HEK293 (cell line): ENCODE data around the gene ARNT2.
A peak's percentile ranks its signal among the peaks of the same experiment; 100 is the strongest.

Experiments
- CTCF ChIA-PET: fragments of 350-600 bp; formaldehyde crosslinking; extraction: SDS; loops from one replicate; lab custom pipeline; 2021; ENCODE audit warnings: antibody characterized with exemption; lab: Yijun Ruan, JAX
- POLR2A ChIA-PET: fragments of 300-600 bp; formaldehyde crosslinking; extraction: SDS; loops from one replicate; lab custom pipeline; 2020; ENCODE audit warnings: antibody characterized with exemption, inconsistent platforms; lab: Yijun Ruan, JAX
- H3K27ac ChIP-seq: fragments of 200-500 bp; sonication (Bioruptor generic); 2 replicates; pipeline ENCODE4 v1.5.1; 2014; ENCODE audit warnings: low read depth, low read length, control low read depth, inconsistent platforms; ENCODE audit errors: extremely low read depth
- H3K36me3 ChIP-seq, 2 experiments: fragments of 200-500 bp in 1 of 2; sonication (Bioruptor generic) in 1 of 2; 1 replicate in 1 of 2; 2 replicates in 1 of 2; pipeline ENCODE4 v1.5.1; 2014 to 2017; ENCODE audit warnings: inconsistent platforms in 2 of 2, low read length in 2 of 2; ENCODE audit not compliant: control insufficient read depth in 2 of 2, insufficient read depth in 1 of 2
- H3K4me1 ChIP-seq: fragments of 200-500 bp; sonication (Bioruptor generic); 2 replicates; pipeline ENCODE4 v1.5.1; 2014; ENCODE audit warnings: mild to moderate bottlenecking, low read length, inconsistent platforms; ENCODE audit not compliant: control insufficient read depth, insufficient read depth
- H3K4me3 ChIP-seq: 2 replicates; pipeline ENCODE4 v1.5.1; 2011; ENCODE audit warnings: low read depth, mild to moderate bottlenecking, control low read depth, low read length, moderate library complexity
- H3K9me3 ChIP-seq: fragments of 200-500 bp; sonication (Bioruptor generic); 2 replicates; pipeline ENCODE4 v1.5.1; 2014; ENCODE audit warnings: low read depth, low read length, inconsistent platforms; ENCODE audit not compliant: control insufficient read depth, insufficient read depth
- HOXC10 ChIP-seq: sonication (generic); formaldehyde crosslinking; IDR thresholded peaks from 2 replicates; pipeline ENCODE4 v1.8.1; 2023; ENCODE audit warnings: mild to moderate bottlenecking, missing genetic modification reagents
- IKZF3 ChIP-seq: fragments of 450-650 bp; IDR thresholded peaks from 2 replicates; pipeline ENCODE4 v1.5.0; 2018; ENCODE audit warnings: missing biosample characterization, mild to moderate bottlenecking, missing genetic modification characterization, moderate library complexity
- SCRT2 ChIP-seq: fragments of 450-650 bp; formaldehyde crosslinking; IDR thresholded peaks from 2 replicates; pipeline ENCODE4 v1.5.1; 2016; ENCODE audit warnings: missing biosample characterization, missing genetic modification characterization
- SP7 ChIP-seq: fragments of 450-650 bp; formaldehyde crosslinking; IDR thresholded peaks from 2 replicates; pipeline ENCODE4 v1.5.1; 2016; ENCODE audit warnings: missing biosample characterization, missing genetic modification characterization
- YY1 ChIP-seq: fragments of 450-650 bp; formaldehyde crosslinking; IDR thresholded peaks from 2 replicates; pipeline ENCODE4 v1.5.1; 2018; ENCODE audit warnings: missing biosample characterization, missing genetic modification characterization
- ZBTB48 ChIP-seq: fragments of 450-650 bp; formaldehyde crosslinking; IDR thresholded peaks from 2 replicates; pipeline ENCODE4 v1.5.1; 2016; ENCODE audit warnings: missing biosample characterization, missing genetic modification characterization
- ZIC2 ChIP-seq: fragments of 450-650 bp; formaldehyde crosslinking; IDR thresholded peaks from 2 replicates; pipeline ENCODE4 v1.5.1; 2016; ENCODE audit warnings: missing biosample characterization, missing genetic modification characterization
- ZNF121 ChIP-seq: fragments of 450-650 bp; formaldehyde crosslinking; IDR thresholded peaks from 2 replicates; pipeline ENCODE4 v1.5.1; 2016; ENCODE audit warnings: missing biosample characterization, missing genetic modification characterization
- ZNF19 ChIP-seq: fragments of 450-650 bp; formaldehyde crosslinking; IDR thresholded peaks from 2 replicates; pipeline ENCODE4; 2016; ENCODE audit warnings: missing biosample characterization, missing genetic modification characterization, low read depth
- ZNF426 ChIP-seq: fragments of 450-650 bp; formaldehyde crosslinking; IDR thresholded peaks from 2 replicates; pipeline ENCODE4 v1.5.1; 2017; ENCODE audit warnings: missing biosample characterization, missing genetic modification characterization, mild to moderate bottlenecking, inconsistent platforms, moderate library complexity
- ZNF510 ChIP-seq: fragments of 450-650 bp; formaldehyde crosslinking; IDR thresholded peaks from 2 replicates; pipeline ENCODE4 v1.5.1; 2018; ENCODE audit warnings: mild to moderate bottlenecking, missing genetic modification characterization, missing biosample characterization; ENCODE audit not compliant: insufficient replicate concordance
- ZNF530 ChIP-seq: fragments of 450-650 bp; formaldehyde crosslinking; IDR thresholded peaks from 2 replicates; pipeline ENCODE4 v1.5.1; 2016; ENCODE audit warnings: low read depth, missing biosample characterization, missing genetic modification characterization
- ZNF548 ChIP-seq: fragments of 450-650 bp; formaldehyde crosslinking; IDR thresholded peaks from 2 replicates; pipeline ENCODE4 v1.5.1; 2016; ENCODE audit warnings: missing biosample characterization, missing genetic modification characterization
- ZNF555 ChIP-seq: fragments of 450-650 bp; formaldehyde crosslinking; conservative IDR thresholded peaks from 2 replicates; pipeline ENCODE4 v1.5.1; 2017; ENCODE audit warnings: missing biosample characterization, mild to moderate bottlenecking, missing genetic modification characterization, inconsistent platforms
- ZNF560 ChIP-seq: fragments of 450-650 bp; formaldehyde crosslinking; IDR thresholded peaks from 2 replicates; pipeline ENCODE4 v1.5.1; 2017; ENCODE audit warnings: missing biosample characterization, missing genetic modification characterization, borderline replicate concordance
- ZNF600 ChIP-seq: fragments of 450-650 bp; formaldehyde crosslinking; IDR thresholded peaks from 2 replicates; pipeline ENCODE4 v1.5.1; 2016; ENCODE audit warnings: missing biosample characterization, missing genetic modification characterization
- ZNF670 ChIP-seq: fragments of 450-650 bp; formaldehyde crosslinking; IDR thresholded peaks from 2 replicates; pipeline ENCODE4 v1.5.1; 2016; ENCODE audit warnings: missing biosample characterization, missing genetic modification characterization, low read depth
- ZNF792 ChIP-seq: fragments of 450-650 bp; formaldehyde crosslinking; IDR thresholded peaks from 2 replicates; pipeline ENCODE4 v1.5.1; 2016; ENCODE audit warnings: missing biosample characterization, missing genetic modification characterization
- ZNF837 ChIP-seq: fragments of 450-650 bp; formaldehyde crosslinking; IDR thresholded peaks from 2 replicates; pipeline ENCODE4 v1.5.1; 2016; ENCODE audit warnings: missing biosample characterization, missing genetic modification characterization
- TF ChIP-seq, protein P1 (sequence below): fragments of 450-650 bp; formaldehyde crosslinking; IDR thresholded peaks from 2 replicates; pipeline ENCODE4 v1.5.1; 2017; ENCODE audit warnings: missing biosample characterization, missing genetic modification characterization
- TF ChIP-seq, protein P2 (sequence below): fragments of 450-650 bp; formaldehyde crosslinking; IDR thresholded peaks from 2 replicates; pipeline ENCODE4 v1.5.1; 2016; ENCODE audit warnings: missing biosample characterization, missing genetic modification characterization
- TF ChIP-seq, protein P3 (sequence below): fragments of 450-650 bp; formaldehyde crosslinking; IDR thresholded peaks from 2 replicates; pipeline ENCODE4 v1.5.1; 2016; ENCODE audit warnings: missing biosample characterization, missing genetic modification characterization
- TF ChIP-seq, protein P4 (sequence below): fragments of 450-650 bp; formaldehyde crosslinking; IDR thresholded peaks from 2 replicates; pipeline ENCODE4 v1.5.1; 2017; ENCODE audit warnings: missing biosample characterization, missing genetic modification characterization

Gene ARNT2

DNA sequence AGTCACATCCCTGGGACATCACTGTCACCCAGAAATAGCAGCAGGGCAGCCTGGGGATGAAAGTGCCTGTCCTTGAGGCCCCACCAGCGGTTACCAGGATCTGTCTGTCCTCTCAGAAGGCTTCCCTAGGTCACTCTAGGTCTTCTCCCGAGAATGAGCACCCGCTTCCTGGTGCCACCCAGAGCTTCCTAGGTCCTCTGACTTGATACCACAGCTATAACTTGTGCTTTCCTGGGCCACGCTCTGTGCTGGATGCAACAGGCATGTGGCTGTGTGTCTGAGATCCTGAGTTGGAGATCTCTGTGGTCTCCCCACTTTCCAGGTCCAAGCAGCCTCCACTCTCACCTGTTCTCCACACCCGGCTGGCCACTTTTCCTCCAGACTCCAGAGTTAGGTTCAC lies 25.8 kb downstream of the ARNT2 start (continued):
- TF ChIP-seq, protein P1, sequence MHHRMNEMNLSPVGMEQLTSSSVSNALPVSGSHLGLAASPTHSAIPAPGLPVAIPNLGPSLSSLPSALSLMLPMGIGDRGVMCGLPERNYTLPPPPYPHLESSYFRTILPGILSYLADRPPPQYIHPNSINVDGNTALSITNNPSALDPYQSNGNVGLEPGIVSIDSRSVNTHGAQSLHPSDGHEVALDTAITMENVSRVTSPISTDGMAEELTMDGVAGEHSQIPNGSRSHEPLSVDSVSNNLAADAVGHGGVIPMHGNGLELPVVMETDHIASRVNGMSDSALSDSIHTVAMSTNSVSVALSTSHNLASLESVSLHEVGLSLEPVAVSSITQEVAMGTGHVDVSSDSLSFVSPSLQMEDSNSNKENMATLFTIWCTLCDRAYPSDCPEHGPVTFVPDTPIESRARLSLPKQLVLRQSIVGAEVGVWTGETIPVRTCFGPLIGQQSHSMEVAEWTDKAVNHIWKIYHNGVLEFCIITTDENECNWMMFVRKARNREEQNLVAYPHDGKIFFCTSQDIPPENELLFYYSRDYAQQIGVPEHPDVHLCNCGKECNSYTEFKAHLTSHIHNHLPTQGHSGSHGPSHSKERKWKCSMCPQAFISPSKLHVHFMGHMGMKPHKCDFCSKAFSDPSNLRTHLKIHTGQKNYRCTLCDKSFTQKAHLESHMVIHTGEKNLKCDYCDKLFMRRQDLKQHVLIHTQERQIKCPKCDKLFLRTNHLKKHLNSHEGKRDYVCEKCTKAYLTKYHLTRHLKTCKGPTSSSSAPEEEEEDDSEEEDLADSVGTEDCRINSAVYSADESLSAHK (tag by site-specific recombination), result no peak
- no peak for TF ChIP-seq ZNF560

DNA sequence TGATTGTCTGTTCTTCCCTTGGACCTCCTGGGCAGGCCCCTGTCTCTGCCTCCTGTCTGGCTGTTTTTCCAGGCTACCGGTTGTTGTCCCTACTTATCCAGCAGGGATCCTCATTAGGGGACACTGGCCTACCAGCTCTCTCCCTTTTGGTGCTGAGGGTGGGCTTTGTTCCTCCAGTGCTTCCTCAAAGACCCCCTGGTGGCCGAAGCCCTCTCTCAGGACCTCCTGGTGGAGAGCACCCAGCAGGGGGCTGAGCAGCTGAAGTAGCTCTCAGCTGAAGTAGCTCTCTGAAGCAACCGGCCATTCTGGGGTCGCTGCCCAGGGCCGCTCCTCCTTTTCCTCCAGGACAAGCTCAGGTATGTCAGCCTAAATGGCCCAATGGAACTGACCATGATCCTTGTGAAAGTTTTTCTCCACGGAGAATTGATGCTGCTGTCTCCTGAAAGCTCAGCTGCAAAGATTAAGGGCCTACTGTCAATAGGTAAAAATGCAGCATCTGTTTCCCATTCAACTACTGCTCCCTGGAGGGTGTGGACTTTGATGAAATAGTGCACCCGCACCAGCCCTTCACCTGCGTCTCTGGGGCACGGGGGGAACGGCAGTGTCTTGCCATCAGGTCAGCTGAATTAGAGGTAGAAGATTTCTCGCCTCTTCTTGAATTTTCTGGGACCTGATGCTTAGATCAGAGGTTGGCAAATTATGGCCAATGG lies 27.6 kb downstream of the ARNT2 start:
- ChIA-PET POLR2A (no interaction called here), CTCF (interaction anchor here (0.7 to 2.6 kb wide), 4 partner anchors 13 to 228 kb away, joined by 3 to 13 read pairs (median 4); no protein-coding TSS in a partner anchor)
- TF ChIP-seq ZNF555 (no peak), ZNF670 (no peak), ZNF426 (no peak), ZNF548 (tag by site-specific recombination) (no peak), HOXC10 (CRISPR knock-in tag) (no peak), ZNF510 (tag by site-specific recombination) (no peak), ZIC2 (peak; percentile 98)
- TF ChIP-seq, protein P2, sequence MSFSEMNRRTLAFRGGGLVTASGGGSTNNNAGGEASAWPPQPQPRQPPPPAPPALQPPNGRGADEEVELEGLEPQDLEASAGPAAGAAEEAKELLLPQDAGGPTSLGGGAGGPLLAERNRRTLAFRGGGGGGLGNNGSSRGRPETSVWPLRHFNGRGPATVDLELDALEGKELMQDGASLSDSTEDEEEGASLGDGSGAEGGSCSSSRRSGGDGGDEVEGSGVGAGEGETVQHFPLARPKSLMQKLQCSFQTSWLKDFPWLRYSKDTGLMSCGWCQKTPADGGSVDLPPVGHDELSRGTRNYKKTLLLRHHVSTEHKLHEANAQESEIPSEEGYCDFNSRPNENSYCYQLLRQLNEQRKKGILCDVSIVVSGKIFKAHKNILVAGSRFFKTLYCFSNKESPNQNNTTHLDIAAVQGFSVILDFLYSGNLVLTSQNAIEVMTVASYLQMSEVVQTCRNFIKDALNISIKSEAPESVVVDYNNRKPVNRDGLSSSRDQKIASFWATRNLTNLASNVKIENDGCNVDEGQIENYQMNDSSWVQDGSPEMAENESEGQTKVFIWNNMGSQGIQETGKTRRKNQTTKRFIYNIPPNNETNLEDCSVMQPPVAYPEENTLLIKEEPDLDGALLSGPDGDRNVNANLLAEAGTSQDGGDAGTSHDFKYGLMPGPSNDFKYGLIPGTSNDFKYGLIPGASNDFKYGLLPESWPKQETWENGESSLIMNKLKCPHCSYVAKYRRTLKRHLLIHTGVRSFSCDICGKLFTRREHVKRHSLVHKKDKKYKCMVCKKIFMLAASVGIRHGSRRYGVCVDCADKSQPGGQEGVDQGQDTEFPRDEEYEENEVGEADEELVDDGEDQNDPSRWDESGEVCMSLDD (tag by site-specific recombination), result no peak
- TF ChIP-seq, protein P3, sequence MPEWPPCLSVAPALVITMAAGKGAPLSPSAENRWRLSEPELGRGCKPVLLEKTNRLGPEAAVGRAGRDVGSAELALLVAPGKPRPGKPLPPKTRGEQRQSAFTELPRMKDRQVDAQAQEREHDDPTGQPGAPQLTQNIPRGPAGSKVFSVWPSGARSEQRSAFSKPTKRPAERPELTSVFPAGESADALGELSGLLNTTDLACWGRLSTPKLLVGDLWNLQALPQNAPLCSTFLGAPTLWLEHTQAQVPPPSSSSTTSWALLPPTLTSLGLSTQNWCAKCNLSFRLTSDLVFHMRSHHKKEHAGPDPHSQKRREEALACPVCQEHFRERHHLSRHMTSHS (tag by site-specific recombination), result no peak
- Histone ChIP-seq H3K4me1 (no peaks in the 10 kb centered on the region; the same call in 1 of the 2 replicates), H3K9me3 (no peaks in the 10 kb centered on the region; the same call in 1 of the 2 replicates), H3K36me3 (no peaks in the 10 kb centered on the region), H3K27ac (no peak overlapping the region), H3K4me3 (no peak overlapping the region)

DNA sequence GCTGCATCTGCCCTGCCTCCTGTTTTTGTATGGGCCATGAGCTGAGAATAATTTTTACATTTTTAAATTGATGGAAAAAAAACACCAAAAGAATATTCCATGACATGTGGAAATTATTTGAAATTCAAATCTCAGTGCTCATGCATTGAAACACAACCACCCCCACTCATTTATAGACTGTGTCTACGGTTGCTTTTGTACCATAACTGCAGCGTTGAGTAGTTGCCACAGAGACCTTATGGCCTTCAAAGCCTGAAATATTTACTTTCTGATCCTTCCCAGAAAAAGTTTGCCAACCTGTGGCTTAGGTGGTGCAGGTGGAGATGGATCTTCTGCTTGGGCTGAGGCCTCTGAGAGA lies 28.1 kb downstream of the ARNT2 start:
- H3K36me3 ChIP-seq, result no peaks in the 10 kb centered on the region
- no peak overlapping the region for H3K27ac ChIP-seq
- POLR2A ChIA-PET, result no interaction called here
- TF ChIP-seq SCRT2 (tag by site-specific recombination) (no peak), ZBTB48 (tag by site-specific recombination) (no peak), YY1 (tag by site-specific recombination) (no peak), ZNF837 (no peak), ZNF792 (no peak), ZNF600 (tag by site-specific recombination) (no peak), ZNF121 (tag by site-specific recombination) (no peak), ZNF19 (no peak), ZNF530 (tag by site-specific recombination) (no peak), IKZF3 (tag by site-specific recombination) (no peak), SP7 (no peak)
- TF ChIP-seq, protein P2 (tag by site-specific recombination), result no peak
- TF ChIP-seq, protein P4, sequence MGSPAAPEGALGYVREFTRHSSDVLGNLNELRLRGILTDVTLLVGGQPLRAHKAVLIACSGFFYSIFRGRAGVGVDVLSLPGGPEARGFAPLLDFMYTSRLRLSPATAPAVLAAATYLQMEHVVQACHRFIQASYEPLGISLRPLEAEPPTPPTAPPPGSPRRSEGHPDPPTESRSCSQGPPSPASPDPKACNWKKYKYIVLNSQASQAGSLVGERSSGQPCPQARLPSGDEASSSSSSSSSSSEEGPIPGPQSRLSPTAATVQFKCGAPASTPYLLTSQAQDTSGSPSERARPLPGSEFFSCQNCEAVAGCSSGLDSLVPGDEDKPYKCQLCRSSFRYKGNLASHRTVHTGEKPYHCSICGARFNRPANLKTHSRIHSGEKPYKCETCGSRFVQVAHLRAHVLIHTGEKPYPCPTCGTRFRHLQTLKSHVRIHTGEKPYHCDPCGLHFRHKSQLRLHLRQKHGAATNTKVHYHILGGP (tag by site-specific recombination), result no peak
- H3K9me3 ChIP-seq, result no peaks in the 10 kb centered on the region; the same call in 1 of the 2 replicates
- no peaks in the 10 kb centered on the region; the same call in 1 of the 2 replicates for H3K4me1 ChIP-seq
- H3K4me3 ChIP-seq, result no peak overlapping the region
- CTCF ChIA-PET, result interaction anchor here (0.7 to 2.6 kb wide), 4 partner anchors 13 to 228 kb away, joined by 3 to 13 read pairs (median 4); no protein-coding TSS in a partner anchor
